K562 (cell line): Measurements from ENCODE around the gene KIF26B. TPM values are rescaled to one million over a fixed set of nuclear protein-coding genes. Genes with fewer than 3 reads are reported as not detected.

Source experiments
- ATAC-seq: fragments of 200-7000 bp; cut with Tn5 transposase; 3 replicates; pipeline ENCODE4 v1.9.1; 2020; ENCODE audit warnings: moderate library complexity
- BruUV-seq: library from RNA; stranded (reverse); fragments of 400-500 nt; replicated peaks from 2 replicates; lab custom pipeline; 2021; lab: Mats Ljungman, UMichigan
- CTCF ChIA-PET: fragments of 300-600 bp; formaldehyde crosslinking; extraction: SDS; loops from one replicate; lab custom pipeline; 2021; ENCODE audit warnings: low intra/inter-chr PET ratio; lab: Yijun Ruan, JAX
- POLR2A ChIA-PET: fragments of 300-600, 350-650 bp; sonication (Branson Sonifier 250); formaldehyde crosslinking; extraction: SDS; loops from one replicate; lab custom pipeline; 2021; ENCODE audit warnings: antibody characterized with exemption, inconsistent platforms; lab: Yijun Ruan, JAX
- DNase-seq, 4 experiments: peaks; one replicate each; pipeline versions ENCODE4 v3.0.0 to v3.0.0-alpha.2; 2011 to 2018; ENCODE audit warnings: low spot score in 3 of 4, mixed read lengths in 3 of 4; ENCODE audit errors: extremely low read depth in 1 of 4
- FAIRE-seq: peaks from 2 replicates; lab custom pipeline; 2011; peaks lifted over from hg19 to GRCh38; lab: Jason Lieb, UNC
- H2AFZ ChIP-seq: 2 replicates; pipeline ENCODE4 v1.6.0; 2011; ENCODE audit warnings: low read depth, low read length, control low read depth, inconsistent platforms
- H3K27ac ChIP-seq: fragments of 200-600 bp; 3 replicates; pipeline ENCODE4 v1.8.0; 2011; ENCODE audit warnings: low read depth, mild to moderate bottlenecking, control low read depth, inconsistent platforms, low read length, moderate library complexity, mixed read lengths; ENCODE audit errors: extremely low read depth
- H3K27me3 ChIP-seq, 2 experiments: fragments of 300-600 bp in 1 of 2; 2 replicates in 1 of 2; 3 replicates in 1 of 2; pipeline versions ENCODE4 v1.6.0 to v1.8.0; 2011; ENCODE audit warnings: inconsistent platforms in 2 of 2, low read length in 2 of 2, mild to moderate bottlenecking in 1 of 2, mixed read lengths in 1 of 2, moderate library complexity in 1 of 2; ENCODE audit not compliant: control insufficient read depth in 2 of 2, insufficient read depth in 2 of 2
- H3K36me3 ChIP-seq: fragments of 300-600 bp; 3 replicates; pipeline ENCODE4 v1.8.0; 2011; ENCODE audit warnings: mild to moderate bottlenecking, low read length, inconsistent platforms; ENCODE audit not compliant: control insufficient read depth, insufficient read depth
- H3K4me1 ChIP-seq, 2 experiments: fragments of 200-600 bp in 1 of 2; replicated peaks in 1 of 2; 2 replicates in 1 of 2; 3 replicates in 1 of 2; pipeline versions ENCODE4 v1.5.1 to v1.8.0; 2011; ENCODE audit warnings: inconsistent platforms in 2 of 2, low read length in 2 of 2, mild to moderate bottlenecking in 1 of 2, mixed read lengths in 1 of 2, moderate library complexity in 1 of 2; ENCODE audit not compliant: control insufficient read depth in 2 of 2, insufficient read depth in 2 of 2
- H3K4me2 ChIP-seq: 2 replicates; pipeline ENCODE4 v1.6.1; 2011; ENCODE audit warnings: low read length, control low read depth, inconsistent platforms, mixed read lengths; ENCODE audit not compliant: insufficient read depth
- H3K4me3 ChIP-seq: fragments of 200-600 bp; sonication (generic), shearing (Covaris generic); 2 replicates; pipeline ENCODE4 v1.5.1; 2016; ENCODE audit warnings: control low read depth, inconsistent platforms
- H3K79me2 ChIP-seq: fragments of 200-600 bp; 3 replicates; pipeline ENCODE4 v1.8.0; 2011; ENCODE audit warnings: low read length, inconsistent platforms; ENCODE audit not compliant: control insufficient read depth, insufficient read depth
- H3K9ac ChIP-seq, 2 experiments: 2 replicates each; pipeline versions ENCODE4 v1.6.0 to v1.6.1; 2011; ENCODE audit warnings: low read depth in 2 of 2, low read length in 2 of 2, control low read depth in 1 of 2, inconsistent platforms in 1 of 2, mild to moderate bottlenecking in 1 of 2, mixed read lengths in 1 of 2; ENCODE audit not compliant: insufficient read depth in 1 of 2
- H3K9me1 ChIP-seq: one replicate; pipeline ENCODE4 v1.6.0; 2011; ENCODE audit warnings: inconsistent platforms, mild to moderate bottlenecking, low read length, moderate library complexity; ENCODE audit not compliant: control insufficient read depth, insufficient read depth
- H3K9me3 ChIP-seq: replicated peaks from 2 replicates; pipeline ENCODE4 v1.5.1; 2011; ENCODE audit warnings: low read depth, low read length, inconsistent platforms; ENCODE audit not compliant: control insufficient read depth, insufficient read depth
- H4K20me1 ChIP-seq: replicated peaks from 2 replicates; pipeline ENCODE4 v1.6.1; 2011; ENCODE audit warnings: low read length, inconsistent platforms, mixed read lengths; ENCODE audit not compliant: control insufficient read depth, insufficient read depth
- CBX2 ChIP-seq: fragments of 200-600 bp; sonication (generic); IDR thresholded peaks from one replicate; pipeline ENCODE4 v1.6.1; 2012; ENCODE audit warnings: mild to moderate bottlenecking, low read length, inconsistent platforms; ENCODE audit not compliant: insufficient read depth, poor library complexity, severe bottlenecking
- GATAD2A ChIP-seq: fragments of 450-650 bp; IDR thresholded peaks from 2 replicates; pipeline ENCODE4 v1.6.1; 2017
- HIVEP1 ChIP-seq: fragments of 250-450 bp; sonication (Bioruptor Pico); IDR thresholded peaks from 2 replicates; pipeline ENCODE4 v1.4.0; 2020; ENCODE audit warnings: mild to moderate bottlenecking
- MCM3 ChIP-seq: fragments of 450-650 bp; IDR thresholded peaks from 2 replicates; pipeline ENCODE4 v1.6.1; 2016
- PML ChIP-seq: IDR thresholded peaks from 2 replicates; pipeline ENCODE4 v1.6.1; 2012; ENCODE audit warnings: low read length, inconsistent platforms
- PPARD ChIP-seq: fragments of 250-450 bp; sonication (Bioruptor Pico); IDR thresholded peaks from 2 replicates; pipeline ENCODE4 v1.8.0; 2022; ENCODE audit warnings: inconsistent platforms, mild to moderate bottlenecking, moderate library complexity
- RBFOX2 ChIP-seq: fragments of 200-400 bp; formaldehyde crosslinking; IDR thresholded peaks from 2 replicates; pipeline ENCODE4 v1.6.1; 2017; ENCODE audit warnings: low read depth, mild to moderate bottlenecking, low read length, moderate library complexity
- SPI1 ChIP-seq: IDR thresholded peaks from 2 replicates; pipeline ENCODE4 v1.6.1; 2011; ENCODE audit warnings: low read depth, low read length, control low read depth, borderline replicate concordance
- TOE1 ChIP-seq, 2 experiments: fragments of 450-650 bp in 1 of 2; sonication (generic) in 1 of 2; formaldehyde crosslinking in 1 of 2; IDR thresholded peaks; 2 replicates each; pipeline versions ENCODE4 v1.7.1 to v1.8.0; 2016 to 2022; ENCODE audit warnings: borderline replicate concordance in 2 of 2, mild to moderate bottlenecking in 2 of 2, antibody characterized with exemption in 1 of 2, inconsistent platforms in 1 of 2, low read depth in 1 of 2, missing genetic modification reagents in 1 of 2, moderate library complexity in 1 of 2
- ZBED1 ChIP-seq: IDR thresholded peaks from 2 replicates; pipeline ENCODE4 v1.6.1; 2014
- ZKSCAN1 ChIP-seq: fragments of 150-350 bp; IDR thresholded peaks from 2 replicates; pipeline ENCODE4 v1.6.1; 2016; ENCODE audit warnings: low read depth, low read length
- ZNF277 ChIP-seq: fragments of 250-450 bp; sonication (Bioruptor Pico); IDR thresholded peaks from 2 replicates; pipeline ENCODE4 v1.8.0; 2022; ENCODE audit warnings: inconsistent platforms, mild to moderate bottlenecking, moderate library complexity, borderline replicate concordance
- ZNF766 ChIP-seq: fragments of 200-800 bp; sonication (Bioruptor generic); conservative IDR thresholded peaks from 2 replicates; pipeline ENCODE4 v1.6.1; 2016; ENCODE audit warnings: missing genetic modification characterization, missing compliant biosample characterization
- WGBS: fragments of 100-300 bp; shearing (Covaris generic); methylation state at CpG from one replicate; pipeline ENCODE4 v1.1.6; 2016; ENCODE audit warnings: low coverage, mixed read lengths; ENCODE audit not compliant: insufficient coverage; ENCODE audit errors: missing lambda C conversion rate; 5-methylcytosine and 5-hydroxymethylcytosine counted together
- in situ Hi-C: fragments of 300-500 bp; cut with MboI; formaldehyde crosslinking; loops from 4 replicates; pipeline ENCODE4 v1.15.0; 2018; ENCODE audit warnings: inconsistent platforms, mixed read lengths
- intact Hi-C: fragments of 100-400 bp; cut with micrococcal nuclease; formaldehyde crosslinking; loops from 2 replicates; pipeline ENCODE4 v1.14.2; 2022
- polyA plus RNA-seq, 8 experiments: library from polyadenylated mRNA; depleted of rRNA in 4 of 8; stranded (reverse) in 5 of 8; unstranded in 3 of 8; fragments of >200 nt; fragmentation: Nextera tagmentation in 2 of 8; fragmentation: Illumina TruSeq in 1 of 8; extraction: Ambion mirVana in 2 of 8; extraction: Trizol in 1 of 8; gene quantifications; 2 replicates each; pipeline versions ENCODE4 v1.2.1 to v1.2.3, GENCODE V29; 2011 to 2014; ENCODE audit warnings: inconsistent platforms in 1 of 8, missing spikeins in 1 of 8
- total RNA-seq, 7 experiments: library from RNA; depleted of rRNA in 6 of 7; stranded (reverse); fragments of >200 nt in 6 of 7; fragmentation: Illumina TruSeq in 2 of 7; extraction: Trizol in 2 of 7; gene quantifications; 2 replicates each; pipeline versions ENCODE4 v1.2.1 to v1.2.3, GENCODE V29; 2011 to 2021; ENCODE audit warnings: low replicate concordance in 1 of 7
- TF ChIP-seq, protein P1 (sequence below): fragments of 450-650 bp; formaldehyde crosslinking; IDR thresholded peaks from 2 replicates; pipeline ENCODE4 v1.4.0; 2022; ENCODE audit warnings: missing genetic modification characterization
- TF ChIP-seq, protein P2 (sequence below): fragments of 250-450 bp; sonication (Bioruptor Pico); IDR thresholded peaks from 2 replicates; pipeline ENCODE4 v1.8.0; 2021; ENCODE audit warnings: moderate library complexity, mild to moderate bottlenecking, inconsistent platforms
- TF ChIP-seq, protein P3 (sequence below): fragments of 250-450 bp; sonication (Bioruptor Pico); IDR thresholded peaks from 2 replicates; pipeline ENCODE4 v1.8.0; 2022; ENCODE audit warnings: moderate library complexity, mild to moderate bottlenecking, inconsistent platforms

KIF26B gene
- total and polyA plus RNA-seq, 9 of the 15 experiments (the other 6 are each of a cell fraction or from before 2014, with no cell fraction given), result 0.02 to 0.08 (median 0.03) TPM; not detected in 6

- TF ChIP-seq, protein P1, sequence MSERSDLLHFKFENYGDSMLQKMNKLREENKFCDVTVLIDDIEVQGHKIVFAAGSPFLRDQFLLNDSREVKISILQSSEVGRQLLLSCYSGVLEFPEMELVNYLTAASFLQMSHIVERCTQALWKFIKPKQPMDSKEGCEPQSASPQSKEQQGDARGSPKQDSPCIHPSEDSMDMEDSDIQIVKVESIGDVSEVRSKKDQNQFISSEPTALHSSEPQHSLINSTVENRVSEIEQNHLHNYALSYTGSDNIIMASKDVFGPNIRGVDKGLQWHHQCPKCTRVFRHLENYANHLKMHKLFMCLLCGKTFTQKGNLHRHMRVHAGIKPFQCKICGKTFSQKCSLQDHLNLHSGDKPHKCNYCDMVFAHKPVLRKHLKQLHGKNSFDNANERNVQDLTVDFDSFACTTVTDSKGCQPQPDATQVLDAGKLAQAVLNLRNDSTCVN, result no peak
- TF ChIP-seq SPI1 (no peak), HIVEP1 (CRISPR knock-in tag) (no peak), GATAD2A (no peak), TOE1 (IDR thresholded peaks at IDR 0.05; ENCODE audit: borderline replicate concordance) (no peak), TOE1 (CRISPR knock-in tag; IDR thresholded peaks at IDR 0.05; ENCODE audit: borderline replicate concordance, low read depth) (no peak), ZNF766 (CRISPR knock-in tag) (no peak), PPARD (CRISPR knock-in tag) (no peak)
- TF ChIP-seq, protein P2, sequence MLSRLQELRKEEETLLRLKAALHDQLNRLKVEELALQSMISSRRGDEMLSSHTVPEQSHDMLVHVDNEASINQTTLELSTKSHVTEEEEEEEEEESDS (CRISPR knock-in tag), result no peak
Measured at GRCh38 chr1:245649666-245650065, 494.9 kb downstream of the KIF26B start (continued).

GRCh38 chr1:245650441-245650960, 495.7 kb downstream of the KIF26B start:
- WGBS, result 0% methylated on average over 7 of the region's 7 CpGs
- no peaks in the 10 kb centered on the region for H3K9me3 ChIP-seq
- H3K27me3 ChIP-seq, result peaks cover 62 to 65% of the 10 kb centered on the region in 2 experiments
- no peak for ATAC-seq
- no peak overlapping the region for H3K4me3 ChIP-seq
- no peaks in the 10 kb centered on the region for H3K36me3 ChIP-seq
- no peak overlapping the region for H3K9ac ChIP-seq
- POLR2A ChIA-PET, result interaction anchor here (0.6 kb wide), 1 partner anchor 180 kb away, joined by 3 read pairs; no protein-coding TSS in a partner anchor
- no peak for DNase-seq
- H3K9me1 ChIP-seq, result no peaks in the 10 kb centered on the region
- in situ Hi-C loops (no loop called here), intact Hi-C loops (no loop called here)
- H3K27ac ChIP-seq, result no peak overlapping the region
- H4K20me1 ChIP-seq, result no peaks in the 10 kb centered on the region
- no peaks in the 10 kb centered on the region for H3K79me2 ChIP-seq
- no TSS peak for BruUV-seq
- H3K4me1 ChIP-seq, result no peaks in the 10 kb centered on the region
- FAIRE-seq, result no peak
- no peak overlapping the region for H2AFZ ChIP-seq
- CTCF ChIA-PET, result no interaction called here
- no peak overlapping the region for H3K4me2 ChIP-seq
- TF ChIP-seq PML (no peak), MCM3 (no peak), RBFOX2 (no peak), ZBED1 (no peak), CBX2 (no peak), ZKSCAN1 (no peak), ZNF277 (CRISPR knock-in tag) (no peak)
- TF ChIP-seq, protein P3, sequence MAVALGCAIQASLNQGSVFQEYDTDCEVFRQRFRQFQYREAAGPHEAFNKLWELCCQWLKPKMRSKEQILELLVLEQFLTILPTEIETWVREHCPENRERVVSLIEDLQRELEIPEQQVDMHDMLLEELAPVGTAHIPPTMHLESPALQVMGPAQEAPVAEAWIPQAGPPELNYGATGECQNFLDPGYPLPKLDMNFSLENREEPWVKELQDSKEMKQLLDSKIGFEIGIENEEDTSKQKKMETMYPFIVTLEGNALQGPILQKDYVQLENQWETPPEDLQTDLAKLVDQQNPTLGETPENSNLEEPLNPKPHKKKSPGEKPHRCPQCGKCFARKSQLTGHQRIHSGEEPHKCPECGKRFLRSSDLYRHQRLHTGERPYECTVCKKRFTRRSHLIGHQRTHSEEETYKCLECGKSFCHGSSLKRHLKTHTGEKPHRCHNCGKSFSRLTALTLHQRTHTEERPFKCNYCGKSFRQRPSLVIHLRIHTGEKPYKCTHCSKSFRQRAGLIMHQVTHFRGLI (CRISPR knock-in tag), result no peak
